Activated gamma-delta T cell treated with anti-CD3 and anti-CD28 coated beads, Interleukin-2, amount 50 U/mL, for 16 hours (primary cell): Measurements from ENCODE around the gene MAML3.

Experiments used
- DNase-seq: peaks from one replicate; pipeline ENCODE4 v3.0.0-alpha.2; 2020; ENCODE audit warnings: low read depth

The MAML3 gene

DNA sequence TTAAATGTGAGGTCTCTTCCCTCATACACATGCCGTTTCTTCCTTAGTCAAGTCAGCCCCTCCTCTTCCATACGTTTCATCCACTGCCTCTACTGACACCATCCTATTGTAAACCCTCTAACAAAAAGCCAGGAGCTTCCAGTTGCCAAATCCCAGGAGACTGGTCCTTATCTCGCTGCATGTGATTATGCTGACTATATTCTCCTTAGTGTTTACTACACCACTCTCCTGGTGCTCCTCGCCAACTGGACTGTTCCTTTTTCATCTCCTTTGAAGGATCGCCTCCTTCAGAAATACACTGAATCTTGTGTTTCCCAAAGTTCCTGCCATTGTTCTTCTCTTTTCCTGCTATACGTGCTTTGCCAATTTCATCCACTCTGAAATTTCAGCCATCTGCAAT, 27.7 kb downstream of the MAML3 start:
- no peak for DNase-seq

DNA sequence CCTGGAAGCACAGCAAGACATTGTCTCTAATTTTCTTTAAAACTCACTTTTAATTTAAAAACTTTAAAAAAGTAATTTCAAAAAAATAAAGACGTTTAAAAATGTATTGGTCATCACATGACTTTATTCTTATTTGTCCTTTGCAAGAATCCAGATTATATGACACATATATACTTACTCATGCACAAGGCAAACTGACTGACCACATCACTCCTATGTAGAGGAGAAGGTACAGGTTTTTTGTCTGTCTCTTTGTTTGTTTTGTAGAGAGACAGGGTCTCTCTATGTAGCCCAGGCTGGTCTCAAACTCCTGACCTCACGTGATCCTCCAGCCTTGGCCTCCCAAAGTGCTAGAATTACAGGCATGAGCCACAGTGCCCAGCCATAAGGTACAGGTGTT, 28.6 kb downstream of the MAML3 start:
- DNase-seq = no peak

DNA sequence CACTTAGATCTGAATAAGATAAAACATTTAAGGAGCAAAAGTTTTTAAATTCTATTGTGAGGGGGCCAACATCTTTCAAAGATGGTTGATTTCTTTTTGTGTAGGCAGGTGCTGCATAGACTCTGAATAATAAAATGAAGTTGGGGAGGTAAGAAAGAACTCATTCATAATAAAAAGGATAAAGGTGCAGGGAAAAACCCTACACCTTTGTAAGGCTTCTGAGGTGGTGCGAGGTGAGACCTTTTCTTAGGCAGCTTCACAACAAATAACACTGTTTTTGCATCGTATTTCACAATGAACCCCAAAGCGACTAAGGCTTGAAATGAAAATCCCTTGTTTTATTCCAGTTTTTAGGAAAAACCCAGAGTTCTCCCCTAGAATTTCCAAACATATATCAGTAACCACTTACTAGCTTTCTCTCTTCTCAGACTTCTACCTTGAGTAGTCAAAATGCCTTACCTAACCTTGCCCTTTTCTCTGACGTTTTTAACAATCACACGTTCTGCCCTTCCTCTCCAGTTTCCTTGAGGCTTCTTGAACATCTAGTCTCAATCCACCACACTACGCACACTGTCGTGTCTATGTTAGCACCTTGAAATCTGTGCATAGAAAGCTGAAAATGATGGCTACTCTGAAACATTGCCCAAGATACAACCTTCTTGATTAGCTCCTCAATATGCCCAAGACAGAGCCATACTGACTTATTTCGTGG, 30.2 kb downstream of the MAML3 start:
- DNase-seq = no peak

DNA sequence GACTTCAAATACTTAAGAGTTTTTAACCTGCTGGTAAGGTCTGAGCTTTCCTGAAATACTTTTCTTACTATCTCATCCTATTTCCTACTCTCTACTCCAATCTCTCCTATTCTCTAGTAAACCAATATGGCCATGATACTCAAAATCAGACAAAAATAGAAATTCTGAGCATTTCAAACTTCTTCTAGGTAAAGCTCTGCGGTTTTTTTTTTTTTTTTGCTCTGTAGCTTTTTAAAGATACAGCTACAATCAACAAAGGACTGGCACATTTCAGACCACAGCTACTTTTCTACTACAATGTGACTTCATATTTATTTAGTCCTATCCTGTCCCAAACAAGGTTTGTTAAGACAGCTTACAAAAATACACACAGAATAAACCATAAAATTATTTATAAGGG, 31.1 kb downstream of the MAML3 start:
- DNase-seq = no peak

DNA sequence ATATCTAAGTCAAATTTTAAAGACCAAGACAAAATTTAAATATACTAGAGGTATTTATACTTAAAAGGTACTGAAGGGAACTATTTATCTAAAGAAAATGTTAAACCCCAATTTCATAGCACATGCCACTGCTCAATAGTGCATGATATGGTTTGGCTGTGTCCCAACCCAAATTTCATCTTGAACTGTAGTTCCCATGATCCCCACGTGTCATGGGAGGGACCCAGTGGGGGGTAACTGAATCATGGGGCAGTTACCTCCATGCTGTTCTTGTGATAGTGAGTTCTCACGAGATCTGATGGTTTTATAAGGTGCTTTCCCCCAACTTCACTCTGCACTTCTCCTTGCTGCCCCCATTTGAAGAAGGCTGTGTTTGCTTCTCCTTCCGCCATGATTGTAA, 32.3 kb downstream of the MAML3 start:
- DNase-seq = no peak

DNA sequence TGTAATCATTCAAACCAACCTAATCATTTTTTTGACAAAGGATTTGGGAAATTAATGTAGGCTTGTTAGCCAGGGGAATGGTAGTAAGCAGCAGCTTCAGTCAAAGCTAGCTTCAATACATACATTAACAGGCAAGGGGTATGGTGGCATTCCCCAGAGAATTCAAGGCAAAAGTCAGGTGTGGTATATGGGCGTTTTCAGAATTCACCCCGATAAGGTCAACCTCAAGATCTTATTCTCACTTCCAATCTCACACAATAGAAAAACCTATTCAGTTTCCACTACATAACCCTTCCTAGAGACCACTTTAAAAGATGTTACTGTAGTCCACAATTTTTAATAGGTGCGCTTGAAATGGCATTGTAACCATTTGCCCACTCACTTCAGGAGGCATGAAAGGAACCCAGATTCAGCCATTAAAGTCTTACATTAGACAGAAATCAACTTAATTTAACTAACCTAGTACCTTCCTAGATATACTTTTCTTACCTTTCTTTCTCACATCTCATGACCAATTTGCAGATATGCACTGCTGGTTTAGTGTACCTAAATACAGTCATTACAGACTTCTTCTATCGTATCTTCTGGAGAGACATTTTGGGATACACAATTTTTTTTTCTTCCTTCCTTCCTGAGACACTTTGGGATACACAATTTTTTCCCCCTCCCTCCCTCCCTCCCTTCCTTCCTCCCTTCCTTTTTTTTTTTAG, 34.9 kb downstream of the MAML3 start:
- DNase-seq = no peak

DNA sequence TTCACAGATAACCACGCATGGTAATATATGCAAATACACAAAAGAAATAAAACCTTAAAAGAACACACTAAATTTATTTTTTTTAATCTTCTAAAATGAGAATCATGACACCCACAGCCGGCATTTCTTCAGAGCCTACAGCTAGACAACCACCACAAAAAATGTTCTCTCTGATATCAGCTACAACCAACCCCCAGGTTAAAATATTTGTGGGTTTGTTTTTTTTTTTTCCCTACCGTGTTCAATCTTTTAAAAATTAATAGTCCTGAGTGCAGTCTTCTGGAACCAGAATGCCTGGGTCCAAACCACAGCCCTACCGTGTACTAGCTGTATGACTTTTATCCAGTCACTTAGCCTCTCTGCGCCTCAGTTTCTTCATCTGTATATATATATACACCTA, 36.0 kb downstream of the MAML3 start:
- no peak for DNase-seq

DNA sequence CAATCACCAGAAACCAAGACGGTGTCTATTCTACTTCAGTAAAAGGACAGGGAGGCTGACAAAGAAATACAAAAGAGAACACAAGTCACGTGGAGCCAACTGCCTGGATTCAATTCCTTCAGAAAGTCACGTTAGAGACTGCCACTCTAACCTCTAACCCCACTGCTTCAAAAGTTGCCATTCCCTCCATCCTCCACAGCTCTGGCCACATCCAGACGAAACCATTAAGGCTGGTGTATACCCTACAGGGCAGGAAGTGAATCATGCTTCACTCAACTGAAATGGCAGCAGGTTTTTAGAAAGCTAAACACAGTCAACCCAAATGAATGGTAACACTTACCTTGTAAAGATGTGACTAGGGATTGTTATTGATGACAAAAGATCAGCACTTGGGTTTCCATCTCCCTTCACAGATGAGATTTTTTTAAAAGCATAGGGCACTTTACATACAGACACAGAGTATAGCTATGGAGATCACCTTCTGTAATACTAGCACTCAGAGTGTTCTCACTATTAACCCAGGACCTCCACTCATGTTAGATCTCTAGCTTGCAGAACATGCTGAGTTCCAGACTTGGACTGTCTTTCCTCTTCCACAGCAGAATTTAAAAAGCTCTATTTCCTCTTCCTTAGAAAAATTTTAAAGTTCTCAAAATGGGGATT, 37.4 kb downstream of the MAML3 start:
- no peak for DNase-seq

DNA sequence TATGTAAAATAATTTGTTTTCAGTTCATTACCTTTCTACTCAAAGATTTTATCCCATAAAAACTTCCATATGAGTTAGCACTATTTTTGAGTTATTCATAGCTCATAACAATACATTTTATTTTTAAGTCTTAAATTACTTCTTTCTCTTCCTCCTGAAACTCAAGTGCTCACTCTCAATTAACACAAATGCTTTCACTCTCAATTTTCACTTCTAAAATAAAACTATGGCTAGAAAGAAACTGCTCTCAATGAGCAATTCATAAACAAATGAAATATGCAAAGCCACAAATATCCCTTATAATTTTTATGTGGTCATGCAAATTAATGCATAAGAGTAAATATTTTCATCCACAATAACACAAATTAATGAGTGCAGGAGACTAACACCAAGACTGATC, 38.8 kb downstream of the MAML3 start:
- no peak for DNase-seq

DNA sequence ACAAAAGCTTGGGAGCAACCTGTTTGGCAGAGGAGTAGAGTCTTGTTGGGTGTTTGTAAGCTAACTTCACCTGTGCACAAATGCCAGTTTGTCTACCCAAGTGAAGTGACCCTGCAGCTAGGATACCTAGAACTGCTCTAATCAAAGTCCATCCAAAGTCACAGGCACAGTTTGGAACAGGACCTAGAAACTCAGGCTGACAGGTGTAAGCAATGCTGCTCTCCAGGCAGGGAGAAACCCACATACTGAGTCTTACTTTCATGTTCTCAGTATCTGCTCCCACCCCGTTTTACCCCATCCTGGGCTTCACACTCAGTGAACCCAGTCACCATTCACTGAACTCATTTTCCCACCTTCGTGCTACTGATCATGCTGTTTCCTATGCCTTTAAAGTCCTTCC, 40.3 kb downstream of the MAML3 start:
- no peak for DNase-seq

DNA sequence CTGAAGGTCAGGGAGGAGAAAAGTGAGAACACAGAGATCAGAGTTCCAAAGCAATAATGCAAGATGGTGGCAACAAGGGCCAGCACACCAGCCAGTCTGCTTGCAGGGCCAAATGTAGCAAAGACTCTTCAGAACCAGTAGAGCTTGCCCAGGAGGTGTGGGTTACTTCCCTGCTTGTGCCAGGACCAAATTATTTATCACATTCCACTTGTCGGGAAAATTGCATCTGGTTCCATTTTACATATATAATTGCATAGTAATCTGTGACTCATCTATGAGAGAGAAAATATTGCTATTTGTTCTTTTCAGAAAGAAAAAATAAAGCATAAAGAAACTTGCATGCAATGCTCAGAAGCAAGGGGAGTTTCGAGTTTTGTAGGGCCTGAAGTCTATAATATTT, 41.4 kb downstream of the MAML3 start:
- no peak for DNase-seq

DNA sequence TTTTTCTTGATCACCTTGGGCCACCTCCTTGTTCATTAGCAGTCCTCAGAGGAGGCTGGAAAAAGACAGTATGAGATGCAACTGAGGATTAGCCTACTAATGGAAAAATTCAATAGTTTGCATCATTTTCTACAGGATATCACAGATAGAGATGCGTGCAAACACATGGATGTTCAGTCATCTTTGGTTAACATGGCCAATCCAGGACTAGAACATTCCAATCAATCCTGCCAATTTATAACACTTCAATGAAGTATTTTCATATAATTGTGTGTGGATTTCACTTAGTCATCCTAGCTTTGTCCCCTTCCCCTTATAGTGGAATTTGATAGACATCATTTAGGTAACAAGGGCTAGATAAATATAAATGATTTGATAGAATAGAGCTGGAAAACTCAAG, 42.7 kb downstream of the MAML3 start:
- DNase-seq = no peak

DNA sequence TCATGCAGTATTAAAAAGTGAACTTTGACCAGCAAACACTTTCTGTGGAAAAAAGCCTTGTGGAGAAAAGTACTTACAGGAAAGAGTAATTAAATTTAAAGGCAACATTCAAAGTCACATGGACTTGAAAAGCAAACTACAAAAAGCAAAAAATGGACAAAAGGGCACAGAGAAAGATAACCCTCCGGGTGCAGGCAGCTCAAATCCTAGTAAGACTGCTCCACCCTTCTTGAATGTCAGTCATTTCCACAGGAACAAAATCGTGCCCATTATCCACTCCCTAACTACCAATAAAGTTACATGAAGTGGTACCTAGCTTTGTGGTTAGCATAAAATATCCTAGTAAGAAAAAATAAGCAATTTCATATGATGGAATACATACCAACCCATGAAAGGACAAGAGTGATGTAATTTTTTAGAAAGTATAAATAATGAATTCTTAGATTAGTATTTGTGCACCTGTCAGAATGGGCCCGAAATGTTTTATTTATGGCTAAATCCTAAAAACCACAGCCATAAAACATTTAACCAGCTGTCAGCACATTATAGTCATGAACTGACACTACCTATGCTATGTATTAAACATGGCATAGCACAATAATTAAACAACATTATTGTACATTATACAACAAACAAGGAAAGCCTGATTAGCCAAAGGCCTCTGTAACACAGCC, 43.3 kb downstream of the MAML3 start:
- DNase-seq = no peak

DNA sequence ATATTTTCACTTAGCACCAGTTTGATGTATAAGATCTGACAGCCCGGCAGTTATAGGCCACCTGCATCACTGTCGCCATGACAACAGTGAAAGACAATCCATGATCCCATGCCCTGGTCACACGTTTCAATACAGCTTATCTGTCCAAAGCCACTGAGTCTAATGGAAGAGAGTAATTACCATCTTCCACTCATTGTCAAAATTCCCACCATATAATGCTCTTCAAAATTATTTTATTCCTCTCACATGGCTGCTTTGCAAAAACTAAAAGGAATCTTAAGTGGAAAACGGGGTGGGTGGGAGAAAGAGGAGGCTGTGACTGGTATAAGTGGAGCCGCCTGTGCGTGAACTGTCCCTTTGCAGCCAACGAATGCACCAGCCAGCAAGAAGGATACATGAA, 44.2 kb downstream of the MAML3 start:
- no peak for DNase-seq

DNA sequence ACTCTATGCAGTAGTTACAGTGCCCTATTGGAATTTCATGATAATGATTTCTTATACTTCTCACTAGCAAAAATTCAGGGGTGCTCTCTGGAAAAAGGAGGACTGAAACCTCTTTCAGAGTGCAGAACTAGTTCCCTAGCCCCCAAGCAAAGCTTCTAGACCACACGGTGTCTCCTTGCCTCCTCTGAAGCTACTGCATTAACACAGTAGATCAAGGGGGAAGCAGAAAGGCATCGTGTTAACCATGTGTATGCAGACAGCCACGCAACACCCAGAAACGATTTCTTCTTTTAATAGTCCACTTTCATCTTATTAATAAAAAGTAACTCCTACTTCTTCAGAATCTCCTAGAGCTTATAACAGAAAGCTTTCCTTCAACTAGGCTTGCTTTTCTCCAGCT, 44.7 kb downstream of the MAML3 start:
- DNase-seq = no peak

DNA sequence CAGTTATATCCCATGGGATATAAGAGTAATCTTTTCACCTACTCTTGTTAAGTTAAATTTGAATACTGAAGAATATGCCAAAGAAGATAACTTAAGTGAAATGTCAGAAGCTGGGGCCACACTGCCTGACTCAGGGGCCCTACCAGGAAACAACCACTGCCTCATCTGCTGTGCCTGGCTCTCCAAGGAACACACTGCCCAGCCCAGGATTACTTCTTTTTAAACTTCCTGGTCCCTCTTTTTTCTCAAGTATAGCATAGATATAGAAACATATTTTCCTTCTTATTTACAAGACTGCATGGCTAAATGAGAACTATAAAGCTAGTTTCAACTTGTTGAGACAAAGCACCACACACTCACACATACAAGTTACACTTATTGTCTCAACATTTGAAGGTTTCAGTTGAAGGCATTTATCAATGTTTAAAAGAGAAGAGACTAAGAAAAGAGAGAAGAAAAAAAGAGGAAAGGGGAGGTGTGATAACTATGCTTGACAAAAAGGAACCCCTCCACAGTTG, 45.2 kb downstream of the MAML3 start:
- no peak for DNase-seq

DNA sequence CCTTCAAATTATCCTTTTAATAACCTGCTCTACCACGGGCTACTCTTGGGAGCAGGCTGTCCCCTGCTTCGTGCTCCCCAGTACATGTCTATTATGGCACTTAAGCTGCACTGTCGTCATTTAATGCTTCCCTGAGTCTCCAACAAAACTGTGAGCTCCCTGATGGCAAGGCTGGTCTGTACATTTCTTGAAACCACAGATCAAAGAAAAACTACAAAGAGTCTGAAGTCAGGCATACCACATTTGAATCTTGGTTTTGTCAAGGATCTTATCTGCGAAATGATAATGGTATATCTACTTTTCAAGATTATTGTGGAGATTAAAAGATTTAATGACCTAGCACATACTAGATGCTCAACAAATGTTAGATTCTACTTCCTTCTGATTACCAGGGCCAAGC, 45.7 kb downstream of the MAML3 start:
- DNase-seq = no peak

DNA sequence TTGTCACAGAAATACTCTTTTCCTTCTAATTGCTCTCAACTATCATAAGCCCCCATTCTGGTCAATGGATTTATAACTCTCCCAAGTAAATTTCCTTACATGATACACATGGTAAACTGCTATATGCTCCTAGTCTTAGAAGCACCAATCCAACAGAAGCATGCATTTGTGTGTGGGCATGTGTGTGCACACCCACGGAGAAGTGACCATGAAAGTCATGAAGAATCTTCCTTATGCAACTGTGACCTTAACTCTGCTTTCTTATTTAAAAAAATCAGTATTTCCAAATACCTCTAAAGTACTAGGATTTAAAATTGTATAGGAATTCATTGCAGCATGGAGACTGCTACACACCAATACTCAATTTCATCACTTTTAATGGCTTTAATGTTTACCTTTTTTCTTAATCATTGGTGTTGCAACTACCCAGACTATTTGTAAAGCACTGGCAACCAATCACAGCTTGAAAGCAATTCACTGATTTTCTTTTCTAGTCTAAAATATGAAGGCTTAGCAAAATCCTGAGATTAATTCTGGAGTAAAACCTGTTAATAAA, 47.6 kb downstream of the MAML3 start:
- DNase-seq = no peak

DNA sequence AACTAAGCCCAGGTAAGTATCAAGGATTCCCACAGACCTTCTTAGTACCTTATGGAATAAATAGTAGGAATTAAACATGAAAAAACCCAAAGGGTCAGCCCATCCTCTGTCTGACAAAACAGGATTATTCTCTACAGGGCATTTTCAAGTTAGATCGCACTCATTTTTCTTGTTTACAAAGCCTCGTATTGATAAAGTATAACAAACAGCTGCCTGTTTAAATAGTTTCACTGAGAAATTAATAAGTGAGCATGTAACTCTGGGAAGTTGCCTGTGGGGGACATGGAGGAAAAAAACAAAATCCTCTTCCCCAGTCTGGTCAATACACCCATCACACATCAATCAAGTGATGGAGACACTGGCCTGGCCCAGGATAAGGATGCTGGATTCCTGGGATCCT, 48.5 kb downstream of the MAML3 start:
- no peak for DNase-seq

DNA sequence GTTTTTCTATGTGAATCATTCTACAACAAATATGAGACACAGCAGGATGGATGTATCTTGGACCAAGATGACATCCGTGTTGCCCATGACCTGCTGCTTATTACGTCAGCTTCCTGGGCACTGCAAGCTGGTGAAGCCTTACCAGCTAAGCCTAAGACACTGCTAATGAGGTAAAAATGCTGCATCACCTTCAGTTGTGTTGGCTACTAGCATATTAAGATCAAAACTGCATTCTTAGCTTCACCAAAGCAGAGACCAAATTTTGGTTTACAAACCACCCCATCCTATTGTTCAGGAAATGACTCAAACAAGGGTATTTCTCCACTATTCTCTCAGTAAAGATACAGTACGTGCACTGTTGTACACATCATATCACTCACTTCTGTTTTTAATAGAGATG, 50.3 kb downstream of the MAML3 start:
- DNase-seq = no peak

DNA sequence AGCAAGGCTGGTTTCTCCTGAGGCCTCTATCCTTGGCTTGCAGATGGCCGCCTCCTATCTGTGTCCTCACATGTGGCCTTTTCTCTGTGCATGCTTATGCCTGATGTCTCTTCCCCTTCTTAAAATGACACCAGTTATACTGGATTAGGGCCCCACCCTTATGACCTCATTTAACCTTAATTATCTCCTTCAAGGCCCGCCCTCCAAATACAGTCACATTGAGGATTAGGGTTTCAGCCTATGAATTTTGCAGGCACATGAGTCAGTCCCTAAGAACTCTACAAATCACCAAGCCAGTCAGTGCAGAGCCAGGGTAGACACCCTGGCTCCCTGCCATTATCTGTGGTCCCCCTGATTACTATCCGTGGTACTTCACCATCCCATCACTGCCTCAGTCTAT, 51.6 kb downstream of the MAML3 start:
- DNase-seq = no peak

DNA sequence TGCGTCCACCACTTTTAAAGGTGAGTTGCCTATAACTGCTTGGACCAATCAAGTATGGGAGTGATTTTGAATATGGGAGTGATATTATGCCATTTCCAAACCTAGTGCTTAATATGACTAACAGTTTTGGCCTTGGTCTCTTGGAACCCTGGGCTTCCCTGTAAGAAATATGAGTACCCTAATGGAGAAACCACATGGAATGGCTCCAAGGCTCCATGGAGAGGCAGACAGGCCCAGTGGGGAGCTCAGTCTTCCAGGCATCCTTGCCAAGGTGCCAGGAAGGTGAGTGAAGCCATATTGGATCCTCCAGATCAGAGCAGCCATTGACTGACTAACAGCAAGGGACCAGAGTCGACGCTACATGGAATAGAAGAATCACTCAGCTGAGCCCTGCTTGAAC, 53.2 kb downstream of the MAML3 start:
- DNase-seq = no peak
